Astrocyte of the cerebellum (primary cell): ENCODE data around the gene KCNE3.

ENCODE experiments used
- DNase-seq: peaks from one replicate; pipeline ENCODE4 v3.0.0-alpha.2; 2011; ENCODE audit warnings: low read depth
- H3K4me3 ChIP-seq: 2 replicates; pipeline ENCODE4 v1.5.1; 2011; ENCODE audit warnings: mild to moderate bottlenecking, low read depth, low read length, moderate library complexity
- CTCF ChIP-seq: IDR thresholded peaks from 2 replicates; pipeline ENCODE4 v1.5.1; 2012; ENCODE audit warnings: low read length, low read depth, moderate library complexity, mild to moderate bottlenecking; ENCODE audit errors: missing control alignments
- in situ Hi-C: cut with HindIII; loops from 2 replicates; pipeline ENCODE4 v1.10.0; 2017; ENCODE audit warnings: low sequenced_read_pairs

KCNE3 gene

GRCh38 chr11:74449369-74449931 is 17.9 kb downstream of the KCNE3 start:
- no peak overlapping the region for H3K4me3 ChIP-seq
- in situ Hi-C loops, result loop anchor here (25.0 kb wide), 1 partner anchor 187 kb away; no protein-coding TSS in a partner anchor
- TF ChIP-seq CTCF, result peak; percentile 65
- peak; percentile 77 for DNase-seq

GRCh38 chr11:74447720-74448119 is 19.6 kb downstream of the KCNE3 start:
- no peak overlapping the region for H3K4me3 ChIP-seq
- DNase-seq, result no peak
- in situ Hi-C loops, result loop anchor here (25.0 kb wide), 1 partner anchor 185 kb away; no protein-coding TSS in a partner anchor
- no peak for TF ChIP-seq CTCF

GRCh38 chr11:74446532-74446938 is 20.8 kb downstream of the KCNE3 start:
- DNase-seq, result no peak
- no peak for TF ChIP-seq CTCF
- no peak overlapping the region for H3K4me3 ChIP-seq
- in situ Hi-C loops, result loop anchor here (25.0 kb wide), 1 partner anchor 184 kb away; no protein-coding TSS in a partner anchor

- DNase-seq, result no peak
- in situ Hi-C loops, result loop anchor here (5.0 to 25.0 kb wide), 2 partner anchors 87 to 182 kb away; no protein-coding TSS in a partner anchor
- H3K4me3 ChIP-seq, result no peak overlapping the region
- TF ChIP-seq CTCF, result no peak
These were observed 23.0 kb downstream of the KCNE3 start for GRCh38 chr11:74444173-74444826.

GRCh38 chr11:74443071-74443864 is 24.1 kb downstream of the KCNE3 start:
- peak; percentile 27 for TF ChIP-seq CTCF
- H3K4me3 ChIP-seq, result no peak overlapping the region
- DNase-seq, result peak; percentile 33
- in situ Hi-C loops, result loop anchor here (5.0 to 25.0 kb wide), 2 partner anchors 86 to 181 kb away; no protein-coding TSS in a partner anchor

GRCh38 chr11:74442636-74443035 is 24.7 kb downstream of the KCNE3 start:
- no peak for DNase-seq
- in situ Hi-C loops, result loop anchor here (5.0 to 25.0 kb wide), 2 partner anchors 85 to 180 kb away; no protein-coding TSS in a partner anchor
- TF ChIP-seq CTCF, result no peak
- no peak overlapping the region for H3K4me3 ChIP-seq
